HEK293T (cell line): ENCODE measurements around the gene SULT6B1.

Source experiments
- CTCF ChIA-PET: fragments of 350-600 bp; formaldehyde crosslinking; extraction: SDS; loops from one replicate; lab custom pipeline; 2021; ENCODE audit warnings: antibody characterized with exemption, inconsistent platforms; lab: Yijun Ruan, JAX
- POLR2A ChIA-PET: fragments of 350-600 bp; formaldehyde crosslinking; extraction: SDS; loops from one replicate; lab custom pipeline; 2020; ENCODE audit warnings: antibody characterized with exemption, inconsistent platforms; lab: Yijun Ruan, JAX
- DNase-seq: peaks from one replicate; pipeline ENCODE4 v3.0.0; 2012; ENCODE audit warnings: mixed read lengths; ENCODE audit errors: extremely low spot score
- ARNT ChIP-seq: fragments of 450-650 bp; IDR thresholded peaks from 2 replicates; pipeline ENCODE4 v1.6.1; 2017; ENCODE audit warnings: mild to moderate bottlenecking
- BHLHE40 ChIP-seq: fragments of 450-650 bp; IDR thresholded peaks from 2 replicates; pipeline ENCODE4 v1.6.1; 2016; ENCODE audit warnings: mild to moderate bottlenecking, moderate library complexity, borderline replicate concordance
- CTBP1 ChIP-seq: fragments of 450-650 bp; IDR thresholded peaks from 2 replicates; pipeline ENCODE4 v1.6.1; 2016; ENCODE audit warnings: borderline replicate concordance
- ELF4 ChIP-seq: fragments of 450-650 bp; IDR thresholded peaks from 2 replicates; pipeline ENCODE4 v1.6.1; 2017; ENCODE audit warnings: antibody characterized with exemption
- FOXA1 ChIP-seq: fragments of 450-650 bp; IDR thresholded peaks from 2 replicates; pipeline ENCODE4 v1.6.1; 2016; ENCODE audit warnings: mild to moderate bottlenecking
- FOXK2 ChIP-seq: fragments of 450-650 bp; IDR thresholded peaks from 2 replicates; pipeline ENCODE4 v1.6.1; 2016; ENCODE audit warnings: mild to moderate bottlenecking
- FOXM1 ChIP-seq: fragments of 450-650 bp; IDR thresholded peaks from 2 replicates; pipeline ENCODE4 v1.6.1; 2017; ENCODE audit warnings: mild to moderate bottlenecking, borderline replicate concordance
- HDGF ChIP-seq: fragments of 450-650 bp; IDR thresholded peaks from 2 replicates; pipeline ENCODE4 v1.6.1; 2017; ENCODE audit warnings: antibody characterized with exemption, borderline replicate concordance
- L3MBTL2 ChIP-seq: fragments of 450-650 bp; conservative IDR thresholded peaks from 2 replicates; pipeline ENCODE4 v1.6.1; 2016; ENCODE audit warnings: mild to moderate bottlenecking
- LEF1 ChIP-seq: fragments of 450-650 bp; IDR thresholded peaks from 2 replicates; pipeline ENCODE4 v1.6.1; 2017; ENCODE audit warnings: mild to moderate bottlenecking, borderline replicate concordance
- NFRKB ChIP-seq: fragments of 450-650 bp; IDR thresholded peaks from 2 replicates; pipeline ENCODE4 v1.6.1; 2016; ENCODE audit warnings: mild to moderate bottlenecking, moderate library complexity
- SP1 ChIP-seq: fragments of 450-650 bp; IDR thresholded peaks from 2 replicates; pipeline ENCODE4 v1.6.1; 2017
- SUZ12 ChIP-seq: fragments of 450-650 bp; IDR thresholded peaks from 2 replicates; pipeline ENCODE4 v1.6.1; 2016; ENCODE audit warnings: mild to moderate bottlenecking
- TARDBP ChIP-seq: fragments of 450-650 bp; IDR thresholded peaks from 2 replicates; pipeline ENCODE4 v1.6.1; 2016
- ZNF384 ChIP-seq: fragments of 450-650 bp; IDR thresholded peaks from 2 replicates; pipeline ENCODE4 v1.6.1; 2016
- TF ChIP-seq, protein P1 (sequence below): fragments of 450-650 bp; IDR thresholded peaks from 2 replicates; pipeline ENCODE4 v1.6.1; 2016

Gene SULT6B1, protein sequence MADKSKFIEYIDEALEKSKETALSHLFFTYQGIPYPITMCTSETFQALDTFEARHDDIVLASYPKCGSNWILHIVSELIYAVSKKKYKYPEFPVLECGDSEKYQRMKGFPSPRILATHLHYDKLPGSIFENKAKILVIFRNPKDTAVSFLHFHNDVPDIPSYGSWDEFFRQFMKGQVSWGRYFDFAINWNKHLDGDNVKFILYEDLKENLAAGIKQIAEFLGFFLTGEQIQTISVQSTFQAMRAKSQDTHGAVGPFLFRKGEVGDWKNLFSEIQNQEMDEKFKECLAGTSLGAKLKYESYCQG

DNA sequence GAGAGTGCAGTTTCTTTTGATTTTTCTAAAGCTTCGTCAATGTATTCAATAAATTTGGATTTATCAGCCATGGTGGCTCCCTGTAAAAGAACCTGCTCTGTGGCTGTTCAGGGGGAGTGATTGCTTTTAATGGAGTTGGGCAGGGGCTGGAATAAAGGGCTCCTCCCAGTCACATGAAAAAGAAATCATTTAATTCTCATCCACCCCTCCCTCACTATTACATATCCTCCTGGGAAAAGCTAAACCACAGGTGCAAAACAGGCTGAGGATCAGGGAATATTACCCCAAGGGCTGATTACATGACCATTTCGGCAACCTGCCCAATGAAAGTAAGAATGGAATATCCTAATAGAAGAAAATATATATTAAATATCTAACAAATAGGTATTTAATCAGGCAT lies at the start of gene SULT6B1:
Gene SULT6B1 (minus strand): TSS at position 101 of the 400 bp plus-strand sequence. CDS start 30 bp downstream, at position 71.
- TF ChIP-seq ELF4 (no peak), L3MBTL2 (no peak), FOXA1 (no peak), FOXM1 (no peak), BHLHE40 (no peak), LEF1 (no peak), HDGF (no peak), CTBP1 (no peak), ARNT (no peak), NFRKB (no peak)
- TF ChIP-seq, protein P1, sequence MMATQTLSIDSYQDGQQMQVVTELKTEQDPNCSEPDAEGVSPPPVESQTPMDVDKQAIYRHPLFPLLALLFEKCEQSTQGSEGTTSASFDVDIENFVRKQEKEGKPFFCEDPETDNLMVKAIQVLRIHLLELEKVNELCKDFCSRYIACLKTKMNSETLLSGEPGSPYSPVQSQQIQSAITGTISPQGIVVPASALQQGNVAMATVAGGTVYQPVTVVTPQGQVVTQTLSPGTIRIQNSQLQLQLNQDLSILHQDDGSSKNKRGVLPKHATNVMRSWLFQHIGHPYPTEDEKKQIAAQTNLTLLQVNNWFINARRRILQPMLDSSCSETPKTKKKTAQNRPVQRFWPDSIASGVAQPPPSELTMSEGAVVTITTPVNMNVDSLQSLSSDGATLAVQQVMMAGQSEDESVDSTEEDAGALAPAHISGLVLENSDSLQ, result no peak
- ChIA-PET CTCF (interaction anchor here (0.8 kb wide), 1 partner anchor 16 kb away, joined by 3 read pairs; no protein-coding TSS in a partner anchor), POLR2A (no interaction called here)
- no peak for DNase-seq

DNA sequence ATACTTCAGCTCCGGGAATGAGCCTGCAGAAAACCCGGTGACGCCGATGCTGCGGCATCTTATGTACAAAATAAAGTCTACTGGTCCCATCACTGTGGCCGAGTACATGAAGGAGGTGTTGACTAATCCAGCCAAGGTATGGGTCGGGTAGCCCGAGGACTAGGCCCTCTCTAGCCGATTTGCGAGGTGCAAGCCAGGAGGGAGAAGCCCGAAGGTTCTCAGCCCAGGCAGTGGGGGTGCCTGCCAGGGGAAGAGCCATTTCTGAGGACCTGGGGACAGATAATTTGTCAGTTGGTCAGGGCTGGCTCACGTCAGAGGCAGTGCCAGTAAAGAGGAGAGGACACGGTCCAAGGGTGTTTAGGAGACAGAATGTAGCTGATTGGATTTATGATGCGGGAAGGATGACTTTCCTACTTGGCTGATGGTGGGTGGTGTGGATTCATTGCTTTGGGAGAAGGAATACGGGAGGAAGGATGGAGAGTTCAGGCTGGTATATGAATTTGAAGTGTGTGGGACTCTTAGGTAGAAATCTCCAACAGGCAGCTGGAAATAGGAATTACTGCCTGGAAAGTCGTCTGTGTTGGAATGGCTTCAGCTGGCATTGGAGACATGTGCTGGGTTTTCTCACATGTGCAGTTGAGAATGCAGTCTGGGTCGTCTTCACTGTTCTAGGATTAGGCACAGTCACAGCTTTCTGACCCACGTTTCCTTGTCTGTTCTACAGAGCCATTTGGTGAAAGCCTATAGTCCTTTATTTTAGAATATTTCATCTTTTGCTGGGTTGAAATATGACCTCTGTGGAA lies 43.9 kb upstream of the SULT6B1 start:
- no peak for TF ChIP-seq LEF1
- no peak for TF ChIP-seq SUZ12
- no peak for TF ChIP-seq ELF4
- TF ChIP-seq HDGF, result no peak
- TF ChIP-seq L3MBTL2, result no peak
- TF ChIP-seq ZNF384, result no peak
- no peak for TF ChIP-seq NFRKB
- no peak for TF ChIP-seq ARNT
- ChIA-PET CTCF (no interaction called here), POLR2A (interaction anchor here (0.7 to 1.4 kb wide), 7 partner anchors 10 to 76 kb away, joined by 3 to 5 read pairs (median 4); partner anchors contain the start of gene EIF2AK2)
- peak; percentile 20 for DNase-seq

DNA sequence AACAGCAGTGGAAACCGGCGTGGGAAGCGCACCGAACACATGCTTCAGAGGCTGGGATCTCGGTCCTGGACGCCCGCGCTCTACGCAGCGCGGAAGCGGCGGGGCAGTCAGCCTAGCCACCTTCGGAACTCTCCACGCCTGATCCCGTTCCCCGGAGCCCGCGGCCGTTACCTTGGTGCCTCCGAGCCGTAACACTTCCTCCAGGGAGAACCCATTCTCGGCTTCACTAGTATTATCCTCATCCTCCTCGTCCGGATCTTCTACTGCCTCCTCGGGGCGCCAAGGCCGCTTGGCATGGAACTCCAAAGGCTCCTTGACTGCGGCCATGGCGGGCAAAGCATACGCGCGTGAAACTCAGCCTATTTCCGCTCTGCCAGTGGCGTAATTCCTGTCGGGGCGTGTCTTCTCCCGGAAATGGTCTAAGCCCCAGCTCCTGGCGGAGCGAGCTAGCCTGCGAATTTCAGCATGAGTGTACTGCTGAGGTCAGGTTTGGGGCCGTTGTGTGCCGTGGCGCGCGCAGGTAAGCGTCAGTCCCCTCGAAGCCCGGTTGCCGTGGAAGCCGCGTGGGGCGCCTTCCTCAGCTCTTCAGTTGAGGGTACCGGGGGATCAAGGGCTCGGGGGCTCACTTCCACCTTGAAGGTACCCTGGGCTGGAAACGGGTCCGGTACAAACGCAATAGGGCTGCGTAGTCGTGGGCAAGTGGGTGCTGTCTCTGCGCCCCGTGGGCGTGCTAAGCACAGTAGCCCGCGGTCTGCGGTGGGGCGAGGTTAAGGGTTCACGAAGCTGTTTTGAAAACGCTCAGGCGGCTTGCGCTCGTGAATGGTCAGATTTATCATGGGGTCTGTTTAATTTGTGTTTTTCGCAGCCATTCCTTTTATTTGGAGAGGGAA lies 43.0 kb upstream of the SULT6B1 start, which contains the start of the genes CEBPZ and NDUFAF7:
Gene CEBPZ (minus strand): TSS at position 356 of the 890 bp plus-strand sequence. CDS start 29 bp downstream, at position 327.
Gene NDUFAF7 (plus strand): TSS at position 418 of the 890 bp plus-strand sequence. CDS start 48 bp downstream, at position 466.
- POLR2A ChIA-PET, result interaction anchor here (0.7 to 1.4 kb wide), 8 partner anchors 9 to 94 kb away, joined by 3 to 5 read pairs (median 4); partner anchors contain the start of gene EIF2AK2
- TF ChIP-seq BHLHE40 (no peak), HDGF (no peak), SUZ12 (no peak), FOXK2 (no peak), ZNF384 (no peak), CTBP1 (no peak), NFRKB (no peak), FOXM1 (no peak), SP1 (no peak), FOXA1 (no peak), LEF1 (no peak), ELF4 (peak; percentile 56; the same call in 1 of the 2 replicates), L3MBTL2 (peak; percentile 88)
- TF ChIP-seq, protein P1, result no peak
- CTCF ChIA-PET, result interaction anchor here (0.6 kb wide), 1 partner anchor 164 kb away, joined by 4 read pairs; no protein-coding TSS in a partner anchor
- peak; percentile 93 for DNase-seq

DNA sequence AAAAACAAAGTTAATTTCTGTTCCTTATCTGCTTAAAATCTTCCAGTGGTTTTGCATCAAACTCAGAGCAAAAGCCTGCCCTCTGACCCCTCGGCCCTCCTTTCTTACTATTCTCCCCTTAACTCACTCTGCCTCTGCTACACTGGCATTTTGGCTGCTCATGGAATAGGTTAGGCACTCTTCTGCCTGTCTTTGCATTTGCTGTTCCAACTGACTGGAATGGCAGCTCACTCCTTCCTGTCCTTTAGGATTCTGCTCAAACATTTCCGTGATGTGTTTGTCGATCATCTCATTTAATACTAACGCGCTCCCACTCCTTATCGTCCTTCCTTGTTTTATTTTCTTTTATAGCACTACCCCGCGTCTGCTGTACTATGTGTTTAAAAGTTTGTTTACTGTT lies 42.1 kb upstream of the SULT6B1 start:
- ChIA-PET CTCF (no interaction called here), POLR2A (interaction anchor here (1.2 kb wide), 1 partner anchor 95 kb away, joined by 5 read pairs; no protein-coding TSS in a partner anchor)
- TF ChIP-seq, protein P1, result no peak
- TF ChIP-seq ARNT (no peak), TARDBP (no peak), SP1 (no peak), FOXA1 (no peak), CTBP1 (no peak), SUZ12 (no peak), NFRKB (no peak), HDGF (no peak), L3MBTL2 (no peak), LEF1 (no peak), FOXK2 (no peak), ELF4 (no peak), FOXM1 (no peak), BHLHE40 (no peak)
- peak; percentile 17 for DNase-seq

DNA sequence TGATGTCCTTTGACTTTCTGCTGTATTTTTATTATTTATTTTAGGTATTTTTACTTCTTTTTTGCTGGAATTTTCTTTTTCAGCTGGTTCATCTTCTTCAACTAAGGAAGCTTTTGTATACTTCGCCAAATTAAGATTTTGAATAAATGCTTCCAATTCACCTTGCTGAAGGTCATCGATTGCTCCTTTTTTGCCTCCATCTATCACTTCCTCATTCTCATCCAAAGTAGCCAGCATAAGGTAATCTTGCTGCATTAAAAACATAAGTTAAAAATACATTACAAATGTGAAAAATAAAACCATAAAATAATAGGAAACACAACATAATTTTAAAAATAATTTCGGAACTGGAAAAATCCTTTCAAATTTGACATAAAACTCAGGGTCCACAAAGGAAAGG lies 40.3 kb upstream of the SULT6B1 start:
- DNase-seq, result no peak
- TF ChIP-seq NFRKB, result no peak
- TF ChIP-seq, protein P1, result no peak
- no peak for TF ChIP-seq SUZ12
- no peak for TF ChIP-seq HDGF
- no peak for TF ChIP-seq CTBP1
- TF ChIP-seq TARDBP, result no peak
- no peak for TF ChIP-seq L3MBTL2
- CTCF ChIA-PET, result no interaction called here
- POLR2A ChIA-PET, result no interaction called here
